Skeletal muscle satellite cell (primary cell): ENCODE results near the gene CDC42BPG.

Experiments
- H3K27me3 ChIP-seq: 2 replicates; pipeline ENCODE4 v1.7.0; 2013; ENCODE audit warnings: low read length; ENCODE audit not compliant: control insufficient read depth, insufficient read depth
- H3K36me3 ChIP-seq: 2 replicates; pipeline ENCODE4 v1.7.0; 2013; ENCODE audit warnings: mild to moderate bottlenecking, control low read depth, low read length; ENCODE audit not compliant: insufficient read depth
- H3K4me1 ChIP-seq: 2 replicates; pipeline ENCODE4 v1.7.0; 2013; ENCODE audit warnings: low read length; ENCODE audit not compliant: control insufficient read depth, insufficient read depth
- H3K4me2 ChIP-seq: 2 replicates; pipeline ENCODE4 v1.7.0; 2013; ENCODE audit warnings: mild to moderate bottlenecking, low read length
- H3K4me3 ChIP-seq: 2 replicates; pipeline ENCODE4 v1.7.0; 2013; ENCODE audit warnings: low read length
- H3K9ac ChIP-seq: 2 replicates; pipeline ENCODE4 v1.7.0; 2013; ENCODE audit warnings: mild to moderate bottlenecking, low read depth, low read length, moderate library complexity
- H3K9me3 ChIP-seq: replicated peaks from 2 replicates; pipeline ENCODE4 v1.7.0; 2013; ENCODE audit warnings: mild to moderate bottlenecking, control low read depth, low read length

The CDC42BPG gene

DNA sequence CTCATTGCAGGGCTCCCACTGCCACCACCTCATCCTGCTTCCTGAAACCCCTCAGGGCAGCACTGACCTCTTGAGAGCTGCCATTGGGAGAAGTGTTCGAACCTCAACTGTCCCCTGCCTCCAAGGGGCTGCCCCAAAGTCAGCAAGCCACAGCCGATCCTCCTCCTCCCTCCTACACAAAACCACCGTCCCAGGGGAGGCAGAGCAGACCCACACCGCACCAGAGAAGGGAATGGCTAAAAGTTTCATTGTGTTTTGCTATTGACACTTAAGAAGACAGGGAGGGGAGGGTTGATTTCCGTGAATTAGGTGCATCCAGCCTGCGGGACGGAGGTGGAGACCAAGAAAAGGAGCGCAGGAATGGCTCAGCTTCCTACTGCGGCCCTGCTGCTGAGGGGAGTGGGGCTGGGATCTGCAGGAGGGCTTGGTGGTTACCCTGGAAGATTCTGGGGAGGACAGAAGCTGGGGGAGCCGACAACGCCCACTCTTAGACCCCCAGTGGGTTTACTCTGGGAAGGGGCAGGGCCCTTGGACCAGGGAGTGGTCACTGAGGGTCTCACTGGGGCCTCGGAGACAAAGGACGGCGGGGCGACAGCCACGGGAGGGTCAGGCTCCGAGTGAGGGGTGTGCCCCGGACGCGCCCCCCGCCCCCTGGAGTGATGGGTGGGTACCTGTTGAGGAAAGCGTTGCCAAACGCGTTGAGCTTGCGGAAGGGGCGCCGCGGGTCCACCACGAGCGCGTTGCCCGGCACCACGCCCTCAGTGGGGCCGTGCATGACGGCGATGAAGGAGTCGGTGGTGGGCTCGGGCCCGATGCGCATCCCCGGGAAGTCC lies 33.2 kb upstream of the CDC42BPG start:
- H3K9ac ChIP-seq: peak overlapping the region; percentile 96
- H3K27me3 ChIP-seq: no peaks in the 10 kb centered on the region
- H3K36me3 ChIP-seq: peaks cover 9% of the 10 kb centered on the region
- H3K4me1 ChIP-seq: peaks cover 35% of the 10 kb centered on the region
- peak overlapping the region; percentile 94 for H3K4me2 ChIP-seq
- no peaks in the 10 kb centered on the region for H3K9me3 ChIP-seq
- peak overlapping the region; percentile 100 for H3K4me3 ChIP-seq

DNA sequence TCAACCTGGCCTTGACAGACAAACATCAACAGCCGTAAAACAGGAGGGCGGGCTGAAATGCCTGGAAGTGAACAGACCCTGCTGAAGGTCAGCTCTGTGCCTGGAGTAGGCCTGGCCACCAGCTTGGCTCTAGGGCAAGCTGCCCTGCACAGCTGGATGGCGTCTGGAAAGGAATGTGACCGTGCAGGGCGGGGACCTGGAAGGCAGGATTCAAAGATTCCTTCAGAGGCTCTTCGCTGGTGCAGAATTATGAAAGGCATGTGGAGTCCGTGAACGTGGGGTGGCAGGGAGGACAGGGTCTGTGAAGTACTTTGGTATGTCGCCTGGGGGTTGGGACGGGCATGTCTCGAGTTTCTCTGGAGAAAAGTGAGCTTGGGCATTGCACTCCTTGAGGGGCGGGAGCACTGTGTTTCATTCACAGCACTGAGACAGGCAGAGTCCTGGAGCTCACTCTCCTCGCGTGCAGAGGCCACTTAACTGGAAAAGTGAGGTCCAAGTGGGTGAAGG lies 32.4 kb upstream of the CDC42BPG start:
- H3K9me3 ChIP-seq: no peaks in the 10 kb centered on the region
- peaks cover 14% of the 10 kb centered on the region for H3K36me3 ChIP-seq
- H3K4me2 ChIP-seq: peak overlapping the region; percentile 94
- H3K9ac ChIP-seq: peak overlapping the region; percentile 96
- no peaks in the 10 kb centered on the region for H3K27me3 ChIP-seq
- H3K4me3 ChIP-seq: peak overlapping the region; percentile 100
- peaks cover 35% of the 10 kb centered on the region for H3K4me1 ChIP-seq

DNA sequence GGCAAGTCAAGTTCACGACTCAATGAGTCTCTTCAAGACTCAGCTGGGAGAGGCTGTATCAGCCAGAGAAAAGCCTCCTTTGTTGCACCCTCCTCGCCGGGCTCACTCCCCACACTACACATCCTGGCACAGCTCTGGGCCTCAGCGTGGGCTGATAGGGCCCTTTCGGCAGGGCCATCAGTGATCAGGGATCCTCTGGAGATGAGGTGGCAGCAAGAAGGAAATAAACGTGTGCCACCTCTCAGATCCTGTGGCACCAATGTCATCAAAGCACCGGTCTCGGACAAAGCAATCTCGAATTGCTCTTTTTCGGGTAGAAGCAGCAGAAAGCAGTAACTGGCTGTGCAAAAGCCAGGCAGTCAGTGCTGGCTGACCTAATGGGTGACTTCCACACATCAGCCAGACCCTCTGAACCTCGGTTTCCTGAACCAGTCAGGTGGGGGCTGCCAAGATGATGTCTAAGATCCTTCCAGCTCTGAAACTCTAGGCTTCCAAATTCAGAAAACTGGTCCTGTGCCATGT lies 31.8 kb upstream of the CDC42BPG start:
- H3K4me3 ChIP-seq: peak overlapping the region; percentile 100
- no peaks in the 10 kb centered on the region for H3K27me3 ChIP-seq
- peaks cover 20% of the 10 kb centered on the region for H3K36me3 ChIP-seq
- H3K4me2 ChIP-seq: peak overlapping the region; percentile 94
- peak overlapping the region; percentile 96 for H3K9ac ChIP-seq
- H3K4me1 ChIP-seq: peaks cover 41% of the 10 kb centered on the region
- no peaks in the 10 kb centered on the region for H3K9me3 ChIP-seq

DNA sequence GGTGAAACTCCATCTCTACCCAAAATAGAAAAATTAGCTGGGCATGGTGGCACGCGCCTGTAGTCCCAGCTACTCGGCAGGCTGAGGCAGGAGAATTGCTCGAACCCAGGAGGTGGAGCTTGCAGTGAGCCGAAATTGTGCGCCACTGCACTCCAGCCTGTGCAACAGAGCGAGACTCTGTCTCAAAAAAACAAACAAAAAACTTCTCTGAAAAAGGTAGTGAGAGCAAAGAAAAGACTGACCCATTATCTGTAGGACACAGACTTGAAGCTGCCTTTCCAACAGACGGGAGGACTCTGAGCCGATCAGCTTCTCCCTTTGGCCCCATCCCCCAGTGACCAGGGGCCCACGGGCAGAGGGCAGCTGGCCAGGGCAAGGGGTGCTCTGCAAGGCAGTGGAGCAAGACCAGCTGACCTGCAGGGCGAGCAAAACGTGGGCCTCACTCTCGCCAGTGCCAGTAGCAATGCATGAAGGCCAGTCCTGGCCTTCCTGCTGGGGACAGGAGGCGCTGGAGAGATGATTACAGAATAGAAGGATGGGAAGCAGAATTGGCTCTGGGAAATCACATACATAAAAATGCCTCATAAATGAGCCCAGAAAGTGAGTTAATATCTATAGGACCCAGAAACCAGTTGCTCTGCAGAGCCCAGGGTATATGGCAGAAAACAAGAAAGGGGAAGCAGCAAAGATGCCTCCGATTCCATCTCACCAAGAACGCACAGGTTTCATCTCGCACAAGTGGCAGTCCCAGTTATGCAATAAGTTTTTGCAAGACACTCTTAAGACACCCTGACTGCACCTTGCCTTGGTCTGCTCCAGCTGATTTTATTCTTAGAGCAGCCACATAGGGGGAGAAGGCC lies 31.1 kb upstream of the CDC42BPG start:
- no peaks in the 10 kb centered on the region for H3K9me3 ChIP-seq
- H3K9ac ChIP-seq: peak overlapping the region; percentile 96
- H3K36me3 ChIP-seq: peaks cover 27% of the 10 kb centered on the region
- peak overlapping the region; percentile 94 for H3K4me2 ChIP-seq
- H3K4me1 ChIP-seq: peaks cover 48% of the 10 kb centered on the region
- H3K27me3 ChIP-seq: no peaks in the 10 kb centered on the region
- H3K4me3 ChIP-seq: peak overlapping the region; percentile 100

DNA sequence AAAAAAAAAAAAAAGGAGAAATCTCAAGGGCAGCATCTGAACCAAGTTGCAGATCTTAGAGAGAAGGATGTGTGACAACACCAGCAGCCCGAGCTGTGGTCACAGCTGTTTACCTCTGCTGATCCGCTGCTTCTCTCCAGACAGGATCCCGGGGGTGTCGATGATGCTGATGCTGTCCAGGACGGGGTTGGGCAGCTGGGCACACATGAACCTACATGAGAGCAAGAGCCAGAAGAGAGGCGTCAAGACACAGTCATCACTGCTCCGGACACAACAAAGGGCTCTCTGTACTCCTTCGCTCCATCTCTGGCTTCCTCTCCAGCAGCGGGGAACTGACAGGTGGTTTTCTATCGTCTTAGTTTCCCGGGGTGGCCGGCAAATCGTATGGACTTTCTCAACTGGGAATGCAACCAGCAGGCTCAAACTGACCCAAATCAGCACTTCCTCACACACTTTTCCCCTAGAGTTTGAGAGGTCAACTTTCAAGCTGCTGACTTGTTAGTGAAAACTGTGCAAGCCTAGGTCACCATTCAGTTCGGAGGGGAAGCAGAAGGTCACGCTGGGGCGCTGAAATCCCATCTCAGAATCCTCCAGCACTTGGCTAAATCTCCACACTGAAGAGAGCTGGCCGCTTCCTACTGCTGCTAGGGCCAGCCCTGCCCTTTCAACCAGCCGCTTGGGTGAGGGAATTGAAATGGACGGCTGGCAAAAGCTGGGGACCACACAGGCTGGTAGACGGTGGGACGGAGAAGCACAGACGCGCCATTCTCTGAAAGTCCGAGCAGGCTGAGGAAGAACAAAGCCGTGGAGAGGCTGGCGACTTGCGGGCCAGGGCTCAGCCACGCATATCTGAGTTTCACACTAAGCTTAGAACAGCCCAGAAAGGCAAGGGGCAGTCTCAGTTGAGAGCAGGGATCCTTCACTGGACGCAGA lies 30.1 kb upstream of the CDC42BPG start:
- Histone ChIP-seq H3K4me1 (peaks cover 59% of the 10 kb centered on the region), H3K4me2 (peak overlapping the region; percentile 94), H3K27me3 (no peaks in the 10 kb centered on the region), H3K4me3 (peak overlapping the region; percentile 100), H3K9ac (peak overlapping the region; percentile 19), H3K9me3 (no peaks in the 10 kb centered on the region), H3K36me3 (peaks cover 34% of the 10 kb centered on the region)

DNA sequence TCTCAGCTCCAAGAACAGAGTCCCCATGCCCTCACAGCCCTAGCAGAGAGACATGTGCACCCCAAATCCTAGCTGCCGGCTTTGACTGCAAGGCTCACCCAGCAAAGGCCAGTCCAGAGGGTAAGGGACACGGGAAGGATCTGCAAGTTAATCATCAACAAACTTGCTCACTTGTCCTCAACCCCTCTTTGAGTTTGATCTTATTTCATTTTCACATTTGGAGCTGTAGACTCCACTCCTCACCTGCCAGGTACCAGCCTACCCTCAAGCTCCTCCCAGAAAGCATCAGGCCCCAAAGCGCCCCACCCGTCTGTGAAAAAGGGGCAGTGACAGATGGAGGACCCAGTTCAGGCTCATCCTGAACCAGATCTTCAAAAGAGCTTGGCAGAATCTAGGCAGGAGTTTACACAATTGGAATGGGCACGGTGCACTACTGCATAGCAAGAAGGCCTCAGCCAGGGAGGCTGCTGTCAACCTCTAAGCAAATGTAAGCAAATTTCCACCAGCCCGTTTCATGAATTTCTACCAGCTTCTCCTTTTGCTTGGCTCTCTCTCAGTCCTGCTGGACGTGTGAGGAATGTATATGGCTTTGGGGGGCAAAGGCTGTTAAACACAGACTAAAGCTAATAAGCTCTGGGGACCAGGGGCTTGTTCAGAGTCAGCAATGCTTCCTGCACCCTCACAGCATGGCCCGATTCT lies 28.5 kb upstream of the CDC42BPG start:
- Histone ChIP-seq H3K9ac (no peak overlapping the region), H3K36me3 (peaks cover 40% of the 10 kb centered on the region), H3K9me3 (no peaks in the 10 kb centered on the region), H3K4me1 (peaks cover 69% of the 10 kb centered on the region), H3K27me3 (no peaks in the 10 kb centered on the region), H3K4me3 (no peak overlapping the region), H3K4me2 (no peak overlapping the region)

DNA sequence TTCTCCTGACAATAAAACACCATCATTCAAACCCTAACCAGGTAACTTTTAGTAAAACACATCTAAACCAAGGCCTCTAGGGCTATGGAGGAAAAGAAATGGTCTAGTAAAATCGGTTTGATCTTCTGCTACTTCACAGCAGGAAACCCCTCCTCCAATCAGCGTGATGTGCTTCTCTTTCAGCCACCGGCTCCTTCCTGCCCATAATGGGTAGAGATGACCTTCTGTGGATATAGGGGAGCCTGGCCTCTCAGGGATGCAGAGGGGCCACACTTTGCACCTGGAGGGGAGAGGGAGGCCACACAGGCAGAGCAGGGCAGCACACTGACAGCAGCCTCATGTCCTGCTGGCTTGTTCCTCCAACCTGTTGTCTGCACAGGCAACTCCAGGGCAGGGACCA lies 27.0 kb upstream of the CDC42BPG start:
- no peaks in the 10 kb centered on the region for H3K9me3 ChIP-seq
- H3K4me1 ChIP-seq: peaks cover 67% of the 10 kb centered on the region
- peak overlapping the region; percentile 68 for H3K4me2 ChIP-seq
- H3K36me3 ChIP-seq: peaks cover 46% of the 10 kb centered on the region
- H3K27me3 ChIP-seq: no peaks in the 10 kb centered on the region
- H3K4me3 ChIP-seq: no peak overlapping the region
- H3K9ac ChIP-seq: no peak overlapping the region

DNA sequence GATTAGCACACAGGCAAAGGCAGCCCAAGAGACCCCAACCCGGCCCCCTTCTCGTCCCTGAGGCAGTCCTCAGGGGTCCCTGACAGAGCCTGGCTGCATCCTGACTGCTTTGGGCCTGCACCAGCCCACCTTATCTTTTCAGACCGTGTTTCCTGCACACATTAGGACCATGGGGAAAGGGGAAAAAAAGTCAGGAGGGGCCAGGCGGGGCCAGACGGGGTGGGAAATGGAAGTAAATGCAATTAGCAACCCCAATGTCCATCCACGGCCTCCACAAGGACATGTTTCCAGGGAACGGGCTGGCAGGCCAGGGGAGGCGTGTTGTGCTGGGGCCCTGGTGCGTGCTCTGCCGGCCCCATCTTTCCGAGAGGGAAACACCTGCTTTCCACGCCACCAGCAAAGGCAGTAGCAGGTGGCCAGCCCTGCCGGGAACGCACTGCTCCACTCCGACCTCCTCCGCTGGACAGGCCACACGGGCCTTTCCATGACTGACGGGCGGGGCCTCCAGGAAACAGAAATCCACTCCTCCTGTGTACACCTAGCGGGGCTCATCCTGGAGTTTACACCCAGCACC lies 26.5 kb upstream of the CDC42BPG start:
- Histone ChIP-seq H3K4me2 (peak overlapping the region; percentile 68), H3K9me3 (no peaks in the 10 kb centered on the region), H3K4me3 (peak overlapping the region; percentile 26), H3K4me1 (peaks cover 65% of the 10 kb centered on the region), H3K9ac (peak overlapping the region; percentile 64), H3K27me3 (no peaks in the 10 kb centered on the region), H3K36me3 (peaks cover 49% of the 10 kb centered on the region)

DNA sequence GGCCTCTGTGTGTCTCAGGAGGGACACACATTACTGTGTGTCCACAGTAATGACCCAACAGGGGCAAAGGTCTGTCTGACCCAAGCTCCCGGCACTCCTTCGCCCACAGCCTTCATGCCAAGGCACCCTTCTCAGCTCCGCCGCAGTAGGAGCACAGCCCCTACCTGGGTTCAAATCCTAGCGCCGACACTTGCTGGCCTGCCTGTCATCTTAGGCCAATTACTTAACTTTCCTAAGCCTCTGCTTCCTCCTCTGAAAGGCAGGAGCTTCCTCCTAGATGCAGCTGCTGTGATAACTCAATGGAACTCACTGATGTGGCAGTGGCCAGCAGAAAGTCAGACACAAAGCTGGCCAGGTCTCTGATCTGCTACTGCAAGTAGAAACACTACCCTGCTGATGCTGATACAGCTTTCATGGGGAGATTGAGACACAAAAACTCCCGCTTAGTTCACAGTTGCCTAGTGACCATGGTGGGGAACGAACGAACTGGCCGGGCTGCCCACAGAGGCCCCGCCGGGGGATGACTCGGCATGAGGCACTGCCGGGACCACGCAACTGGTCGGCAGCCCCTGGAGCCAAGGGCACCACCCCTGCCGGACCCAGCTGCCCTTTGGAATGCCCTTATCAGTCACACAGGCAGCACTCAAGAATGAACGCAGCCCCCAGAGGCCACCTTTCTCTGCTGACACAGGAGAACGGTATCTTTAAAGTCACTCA lies 25.9 kb upstream of the CDC42BPG start:
- Histone ChIP-seq H3K9me3 (no peaks in the 10 kb centered on the region), H3K27me3 (no peaks in the 10 kb centered on the region), H3K36me3 (peaks cover 50% of the 10 kb centered on the region), H3K9ac (peak overlapping the region; percentile 64), H3K4me1 (peaks cover 62% of the 10 kb centered on the region), H3K4me3 (peak overlapping the region; percentile 26), H3K4me2 (peak overlapping the region; percentile 68)
